DND-41 (cell line): ENCODE measurements around the gene TCERG1L.

Experiments used
- ATAC-seq: fragments of 200-7000 bp; cut with Tn5 transposase; 3 replicates; pipeline ENCODE4 v1.9.1; 2021; ENCODE audit warnings: low read depth; ENCODE audit not compliant: insufficient read depth
- DNase-seq: peaks from one replicate; pipeline ENCODE4 v3.0.0-alpha.2; 2020
- H2AFZ ChIP-seq: 2 replicates; pipeline ENCODE4 v1.6.0; 2012; ENCODE audit warnings: low read depth, low read length
- H3K27ac ChIP-seq: 2 replicates; pipeline ENCODE4 v1.5.1; 2012; ENCODE audit warnings: low read length, inconsistent platforms
- H3K27me3 ChIP-seq: fragments of 200-600 bp; sonication (generic); 2 replicates; pipeline ENCODE4 v1.6.0; 2012; ENCODE audit warnings: low read length, mild to moderate bottlenecking, inconsistent platforms; ENCODE audit not compliant: insufficient read depth, poor library complexity
- H3K36me3 ChIP-seq: 2 replicates; pipeline ENCODE4 v1.5.1; 2012; ENCODE audit warnings: low read length, inconsistent platforms; ENCODE audit not compliant: insufficient read depth
- H3K4me1 ChIP-seq: 2 replicates; pipeline ENCODE4 v1.5.1; 2012; ENCODE audit warnings: mild to moderate bottlenecking, low read length; ENCODE audit not compliant: insufficient read depth
- H3K4me2 ChIP-seq: 2 replicates; pipeline ENCODE4 v1.6.0; 2012; ENCODE audit warnings: mild to moderate bottlenecking, moderate library complexity, low read length, inconsistent platforms; ENCODE audit not compliant: insufficient read depth
- H3K4me3 ChIP-seq, 2 experiments: fragments of 200-600 bp in 1 of 2; shearing (Covaris generic) in 1 of 2; 2 replicates each; pipeline ENCODE4 v1.5.1; 2012 to 2016; ENCODE audit warnings: inconsistent platforms in 2 of 2, low read length in 2 of 2, mild to moderate bottlenecking in 2 of 2, low read depth in 1 of 2, moderate library complexity in 1 of 2
- H3K79me2 ChIP-seq: 2 replicates; pipeline ENCODE4 v1.6.0; 2012; ENCODE audit warnings: low read length, inconsistent platforms; ENCODE audit not compliant: insufficient read depth
- H3K9ac ChIP-seq: 2 replicates; pipeline ENCODE4 v1.6.0; 2012; ENCODE audit warnings: low read depth, mild to moderate bottlenecking, inconsistent platforms, low read length, moderate library complexity
- H3K9me3 ChIP-seq: 2 replicates; pipeline ENCODE4 v1.5.1; 2012; ENCODE audit warnings: low read length, moderate library complexity, mild to moderate bottlenecking, inconsistent platforms; ENCODE audit not compliant: insufficient read depth, severe bottlenecking
- H4K20me1 ChIP-seq: 2 replicates; pipeline ENCODE4 v1.6.0; 2012; ENCODE audit warnings: low read length; ENCODE audit not compliant: insufficient read depth
- EZH2 ChIP-seq: IDR thresholded peaks from 3 replicates; pipeline ENCODE4 v1.6.1; 2012; ENCODE audit warnings: borderline replicate concordance, low read depth, mild to moderate bottlenecking, moderate library complexity, low read length, inconsistent platforms; ENCODE audit not compliant: severe bottlenecking
- TF ChIP-seq, protein P1 (sequence below): IDR thresholded peaks from 2 replicates; pipeline ENCODE4 v1.5.1; 2012; ENCODE audit warnings: borderline replicate concordance, low read length, moderate library complexity, mild to moderate bottlenecking; ENCODE audit not compliant: poor library complexity, severe bottlenecking; ENCODE audit errors: extremely low read depth

TCERG1L gene

DNA sequence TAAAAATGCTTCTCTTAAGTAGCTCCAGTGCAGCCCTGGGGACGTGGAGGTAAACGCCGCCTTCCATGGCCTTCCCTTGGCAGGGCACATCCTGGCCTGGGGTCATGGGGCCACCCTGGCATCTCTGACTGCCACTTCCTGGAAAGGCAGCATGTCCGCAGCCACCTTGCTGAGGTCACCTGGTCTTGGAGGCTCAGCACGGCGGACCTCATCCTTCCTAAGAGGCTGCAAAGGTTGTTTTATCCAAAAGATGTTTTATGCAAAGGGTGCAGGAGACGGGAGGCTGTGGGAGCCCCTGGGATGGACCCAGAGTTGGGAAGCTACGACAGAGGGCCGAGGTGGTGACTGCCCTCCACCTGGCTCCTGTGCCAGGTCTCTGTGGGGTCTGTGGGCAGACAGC is 106.0 kb downstream of the TCERG1L start:
- Histone ChIP-seq H3K4me2 (no peak overlapping the region), H3K4me3 (no peak overlapping the region), H3K4me1 (no peaks in the 10 kb centered on the region), H4K20me1 (no peaks in the 10 kb centered on the region), H3K27me3 (no peaks in the 10 kb centered on the region), H3K36me3 (no peaks in the 10 kb centered on the region), H3K9ac (no peak overlapping the region), H3K9me3 (peaks cover 3% of the 10 kb centered on the region), H3K79me2 (no peaks in the 10 kb centered on the region), H3K27ac (no peak overlapping the region), H2AFZ (no peak overlapping the region)
- no peak for ATAC-seq
- TF ChIP-seq EZH2, result no peak
- TF ChIP-seq, protein P1, sequence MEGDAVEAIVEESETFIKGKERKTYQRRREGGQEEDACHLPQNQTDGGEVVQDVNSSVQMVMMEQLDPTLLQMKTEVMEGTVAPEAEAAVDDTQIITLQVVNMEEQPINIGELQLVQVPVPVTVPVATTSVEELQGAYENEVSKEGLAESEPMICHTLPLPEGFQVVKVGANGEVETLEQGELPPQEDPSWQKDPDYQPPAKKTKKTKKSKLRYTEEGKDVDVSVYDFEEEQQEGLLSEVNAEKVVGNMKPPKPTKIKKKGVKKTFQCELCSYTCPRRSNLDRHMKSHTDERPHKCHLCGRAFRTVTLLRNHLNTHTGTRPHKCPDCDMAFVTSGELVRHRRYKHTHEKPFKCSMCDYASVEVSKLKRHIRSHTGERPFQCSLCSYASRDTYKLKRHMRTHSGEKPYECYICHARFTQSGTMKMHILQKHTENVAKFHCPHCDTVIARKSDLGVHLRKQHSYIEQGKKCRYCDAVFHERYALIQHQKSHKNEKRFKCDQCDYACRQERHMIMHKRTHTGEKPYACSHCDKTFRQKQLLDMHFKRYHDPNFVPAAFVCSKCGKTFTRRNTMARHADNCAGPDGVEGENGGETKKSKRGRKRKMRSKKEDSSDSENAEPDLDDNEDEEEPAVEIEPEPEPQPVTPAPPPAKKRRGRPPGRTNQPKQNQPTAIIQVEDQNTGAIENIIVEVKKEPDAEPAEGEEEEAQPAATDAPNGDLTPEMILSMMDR, result no peak
- DNase-seq, result no peak

DNA sequence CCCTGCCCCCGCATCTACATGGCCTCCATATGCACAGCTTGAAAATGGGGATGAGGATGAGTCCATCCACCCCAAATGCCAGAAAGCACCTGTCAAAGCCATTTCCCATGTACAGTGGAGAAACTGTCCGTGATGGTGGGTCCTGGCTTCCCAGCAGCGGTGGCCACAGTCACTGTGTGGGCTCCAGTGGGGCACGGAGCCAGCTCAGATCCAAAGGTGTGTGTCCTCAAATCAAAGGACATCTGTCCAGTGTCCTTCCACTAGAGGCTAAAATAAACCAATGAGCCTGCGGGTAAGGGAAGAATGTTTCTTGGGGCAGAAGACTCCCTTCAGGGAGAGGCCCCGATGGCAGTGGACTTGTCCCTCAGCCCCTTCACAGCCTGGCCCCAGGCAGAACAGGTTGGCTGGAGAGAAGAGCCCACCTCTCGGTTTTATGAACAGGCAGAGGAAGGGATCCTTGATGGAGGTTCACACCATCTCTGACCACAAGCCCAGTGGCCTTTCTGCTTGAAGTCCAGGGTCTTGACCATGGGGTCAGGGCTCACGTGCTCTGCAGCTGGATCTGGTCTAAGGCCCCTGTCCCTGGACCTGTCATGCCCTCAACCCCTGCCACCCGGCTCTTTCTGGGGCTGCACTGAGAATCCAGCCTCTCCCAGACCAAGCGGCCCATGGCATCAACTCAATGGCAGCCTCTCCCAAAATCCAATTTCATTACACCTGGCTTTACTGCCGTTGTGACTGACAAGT is 106.9 kb downstream of the TCERG1L start:
- H3K9ac ChIP-seq, result no peak overlapping the region
- no peaks in the 10 kb centered on the region for H3K36me3 ChIP-seq

DNA sequence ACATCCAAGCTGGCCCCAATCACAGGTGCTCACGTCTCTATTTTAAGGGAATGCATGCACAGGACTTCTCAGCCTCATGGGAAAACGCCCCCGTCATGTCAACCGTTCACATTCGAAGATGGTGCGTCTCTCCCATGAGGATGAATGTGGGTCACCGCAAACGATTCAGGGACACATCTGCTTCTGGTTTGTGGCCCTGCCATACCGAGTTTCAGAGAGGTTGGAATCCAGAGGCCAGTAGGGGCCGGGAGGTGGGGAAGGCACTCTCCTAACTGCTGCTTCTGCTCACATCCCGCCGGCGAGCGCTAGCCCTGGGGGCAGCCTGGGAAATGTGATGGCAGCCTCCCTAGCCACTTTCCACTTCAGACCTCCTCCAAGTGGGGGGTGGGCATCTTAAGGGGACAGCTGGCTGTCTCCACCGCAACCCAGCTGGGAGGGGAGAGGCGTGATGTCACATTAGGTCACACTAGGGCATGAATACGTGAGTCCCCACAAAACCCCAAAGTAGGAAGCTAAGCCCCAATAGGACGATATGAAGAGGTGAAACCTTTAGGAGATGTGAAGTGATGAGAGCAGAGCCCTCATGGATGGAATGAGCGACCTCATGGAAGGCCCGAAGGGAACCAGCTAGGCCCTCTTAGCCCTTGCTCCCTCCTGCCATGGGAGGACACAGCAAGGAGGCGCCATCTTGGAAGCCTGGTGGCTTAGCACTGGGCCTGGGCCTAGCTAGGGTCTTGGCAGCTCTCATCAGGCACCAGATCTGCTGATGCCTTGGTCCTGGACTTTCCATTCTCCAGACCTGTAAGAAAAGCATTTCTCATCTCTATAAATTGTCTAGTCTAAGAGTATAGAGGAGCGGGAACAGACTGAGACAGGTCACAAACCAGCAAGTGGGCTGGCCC is 107.8 kb downstream of the TCERG1L start:
- no peaks in the 10 kb centered on the region for H3K36me3 ChIP-seq
- H3K4me1 ChIP-seq, result no peaks in the 10 kb centered on the region
- H3K27me3 ChIP-seq, result no peaks in the 10 kb centered on the region
- no peaks in the 10 kb centered on the region for H3K79me2 ChIP-seq
- H3K9me3 ChIP-seq, result peaks cover 3% of the 10 kb centered on the region
- H3K4me3 ChIP-seq, result no peak overlapping the region
- no peak overlapping the region for H3K27ac ChIP-seq
- H4K20me1 ChIP-seq, result no peaks in the 10 kb centered on the region
- H2AFZ ChIP-seq, result no peak overlapping the region
- ATAC-seq (no peak), DNase-seq (no peak)
- no peak for TF ChIP-seq EZH2
- TF ChIP-seq, protein P1, result no peak
- no peak overlapping the region for H3K4me2 ChIP-seq
- H3K9ac ChIP-seq, result no peak overlapping the region

More for the DNA sequence above, 106.9 kb downstream of the TCERG1L start:
- H3K27ac ChIP-seq, result no peak overlapping the region
- H2AFZ ChIP-seq, result no peak overlapping the region
- H3K4me1 ChIP-seq, result no peaks in the 10 kb centered on the region
- peaks cover 3% of the 10 kb centered on the region for H3K9me3 ChIP-seq
- H3K79me2 ChIP-seq, result no peaks in the 10 kb centered on the region
- DNase-seq, result no peak
- no peak overlapping the region for H3K4me2 ChIP-seq
- no peak overlapping the region for H3K4me3 ChIP-seq
- no peaks in the 10 kb centered on the region for H4K20me1 ChIP-seq
- TF ChIP-seq EZH2, result no peak
- TF ChIP-seq, protein P1, result no peak
- no peak for ATAC-seq
- H3K27me3 ChIP-seq, result no peaks in the 10 kb centered on the region
